ENCODE data around the gene LCMT2.

The LCMT2 gene

DNA sequence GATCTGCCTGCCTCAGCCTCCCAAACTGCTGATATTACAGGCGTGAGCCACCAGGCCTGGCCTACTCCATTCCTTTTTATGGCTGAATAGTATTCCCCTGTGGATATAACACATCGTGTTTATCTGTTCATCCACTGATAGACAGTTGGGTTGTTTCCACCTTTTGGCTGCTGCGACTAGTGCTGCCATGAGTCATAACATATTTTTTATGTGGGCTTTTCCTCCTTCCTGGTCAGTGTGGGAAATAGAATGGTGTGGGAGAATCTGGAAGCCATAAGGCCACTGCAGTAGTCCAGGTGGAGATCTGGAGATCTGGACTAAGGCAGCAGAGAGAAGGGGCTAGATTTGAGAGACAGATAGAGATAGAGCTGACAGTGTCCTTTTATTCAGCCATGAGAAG is 16.2 kb downstream of the LCMT2 start:
- TF ChIP-seq, protein P1, sequence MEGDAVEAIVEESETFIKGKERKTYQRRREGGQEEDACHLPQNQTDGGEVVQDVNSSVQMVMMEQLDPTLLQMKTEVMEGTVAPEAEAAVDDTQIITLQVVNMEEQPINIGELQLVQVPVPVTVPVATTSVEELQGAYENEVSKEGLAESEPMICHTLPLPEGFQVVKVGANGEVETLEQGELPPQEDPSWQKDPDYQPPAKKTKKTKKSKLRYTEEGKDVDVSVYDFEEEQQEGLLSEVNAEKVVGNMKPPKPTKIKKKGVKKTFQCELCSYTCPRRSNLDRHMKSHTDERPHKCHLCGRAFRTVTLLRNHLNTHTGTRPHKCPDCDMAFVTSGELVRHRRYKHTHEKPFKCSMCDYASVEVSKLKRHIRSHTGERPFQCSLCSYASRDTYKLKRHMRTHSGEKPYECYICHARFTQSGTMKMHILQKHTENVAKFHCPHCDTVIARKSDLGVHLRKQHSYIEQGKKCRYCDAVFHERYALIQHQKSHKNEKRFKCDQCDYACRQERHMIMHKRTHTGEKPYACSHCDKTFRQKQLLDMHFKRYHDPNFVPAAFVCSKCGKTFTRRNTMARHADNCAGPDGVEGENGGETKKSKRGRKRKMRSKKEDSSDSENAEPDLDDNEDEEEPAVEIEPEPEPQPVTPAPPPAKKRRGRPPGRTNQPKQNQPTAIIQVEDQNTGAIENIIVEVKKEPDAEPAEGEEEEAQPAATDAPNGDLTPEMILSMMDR (IDR thresholded peaks at IDR 0.05; ENCODE audit: low read depth, low read length, missing control alignments): no peak
- no peak overlapping the region for H3K4me3 ChIP-seq (ENCODE audit: low read depth, low read length)
- DNase-seq (ENCODE audit: low read depth): no peak

DNA sequence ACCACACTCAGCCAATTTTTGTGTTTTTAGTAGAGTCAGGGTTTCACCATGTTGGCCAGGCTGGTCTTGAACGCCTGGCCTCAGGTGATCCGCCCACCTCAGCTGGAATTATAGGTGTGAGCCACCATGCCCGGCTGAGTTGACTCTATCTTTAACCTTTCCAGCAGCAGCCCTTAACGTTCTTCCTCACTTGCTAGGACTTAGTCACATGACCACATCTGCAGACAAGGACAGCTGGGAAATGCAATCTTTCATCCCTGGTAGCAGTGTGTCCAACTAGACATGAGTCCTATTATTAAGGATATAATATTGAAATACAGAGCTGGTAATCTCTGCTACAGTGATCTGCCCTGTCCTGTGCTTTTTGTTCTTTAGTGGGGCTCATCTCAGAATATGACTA is 18.0 kb downstream of the LCMT2 start:
- H3K4me3 ChIP-seq (ENCODE audit: low read depth, low read length): no peak overlapping the region
- TF ChIP-seq, protein P1 (IDR thresholded peaks at IDR 0.05; ENCODE audit: low read depth, low read length, missing control alignments): no peak

DNA sequence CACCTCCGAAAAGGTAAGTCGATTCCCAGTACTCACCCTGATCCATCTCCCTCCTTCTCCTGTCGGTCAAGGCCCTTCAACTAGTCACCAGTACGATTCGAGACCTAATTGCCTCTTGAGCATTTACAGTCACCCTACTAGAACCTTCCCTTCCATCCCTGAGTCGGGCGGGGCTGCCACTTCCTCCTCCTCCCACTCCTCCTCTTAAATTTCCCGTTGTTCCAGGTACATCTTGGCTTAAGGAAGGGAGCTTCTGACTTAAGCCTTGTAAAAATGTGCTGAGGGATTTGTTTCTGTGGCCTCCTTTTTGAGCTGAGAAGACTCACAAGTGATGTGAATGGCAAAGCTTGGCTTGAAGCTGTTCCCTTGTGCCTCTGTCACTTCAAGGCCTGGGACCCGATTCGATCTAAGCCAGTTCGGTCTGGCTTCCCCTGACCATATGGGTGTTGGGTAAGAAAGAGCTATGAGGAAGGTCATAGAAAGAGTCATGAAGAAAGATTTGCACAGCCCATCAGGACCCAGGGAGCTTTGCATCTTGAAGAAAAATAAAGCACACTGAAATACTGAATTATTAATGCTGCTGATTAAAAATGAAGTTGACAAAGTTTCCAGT is 28.1 kb downstream of the LCMT2 start, which contains the start of gene TGM7:
TSS of gene TGM7 (minus strand) at position 51 of the 613 bp plus-strand sequence.
- TF ChIP-seq, protein P1 (IDR thresholded peaks at IDR 0.05; ENCODE audit: low read depth, low read length, missing control alignments): no peak
- no peak within 1 kb of the TSS for H3K4me3 ChIP-seq (ENCODE audit: low read depth, low read length)
- DNase-seq (ENCODE audit: low read depth): no peak

More for the DNA sequence above, 18.0 kb downstream of the LCMT2 start:
- no peak for DNase-seq (ENCODE audit: low read depth)

DNA sequence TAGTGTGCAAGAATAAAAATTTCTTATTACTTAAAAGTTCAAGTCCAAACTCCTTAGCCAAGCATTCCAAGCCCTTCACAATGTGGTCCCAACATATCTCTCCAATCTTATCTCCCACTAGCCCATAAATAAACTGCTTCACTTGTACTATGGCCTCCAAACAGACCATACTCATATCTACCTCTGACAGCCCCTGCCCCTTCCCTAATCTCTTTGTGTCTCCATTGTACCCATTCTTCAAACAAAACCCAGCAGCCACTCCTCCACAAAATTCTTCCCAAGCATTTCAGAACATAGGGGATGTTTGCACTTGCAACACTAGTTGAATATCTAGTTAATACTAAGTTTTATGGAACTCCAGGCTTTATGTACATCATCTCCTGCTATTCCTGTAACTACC is 30.5 kb downstream of the LCMT2 start:
- no peak overlapping the region for H3K4me3 ChIP-seq (ENCODE audit: low read depth, low read length)
- DNase-seq (ENCODE audit: low read depth): no peak
- TF ChIP-seq, protein P1 (IDR thresholded peaks at IDR 0.05; ENCODE audit: low read depth, low read length, missing control alignments): no peak

DNA sequence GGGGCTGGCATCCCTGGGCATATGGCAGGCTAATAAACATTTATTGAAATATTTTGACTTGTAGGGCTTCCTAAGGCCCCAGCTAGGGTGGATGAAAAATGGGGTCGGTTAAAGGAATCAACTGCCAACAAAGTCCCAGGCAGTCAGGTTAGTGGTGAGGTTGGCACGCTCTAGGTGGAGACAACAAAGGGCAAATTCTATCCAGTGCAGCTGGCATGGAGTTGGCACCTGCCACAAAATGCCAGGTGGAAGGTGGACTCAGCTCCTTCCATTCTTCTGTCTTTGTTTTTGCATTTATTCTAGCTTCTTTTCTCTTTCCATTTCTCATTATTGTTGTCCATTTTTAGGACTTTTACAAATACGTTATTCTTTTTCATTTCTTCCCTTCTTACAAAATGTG is 31.0 kb downstream of the LCMT2 start:
- no peak overlapping the region for H3K4me3 ChIP-seq (ENCODE audit: low read depth, low read length)
- TF ChIP-seq, protein P1 (IDR thresholded peaks at IDR 0.05; ENCODE audit: low read depth, low read length, missing control alignments): no peak
- DNase-seq (ENCODE audit: low read depth): no peak

DNA sequence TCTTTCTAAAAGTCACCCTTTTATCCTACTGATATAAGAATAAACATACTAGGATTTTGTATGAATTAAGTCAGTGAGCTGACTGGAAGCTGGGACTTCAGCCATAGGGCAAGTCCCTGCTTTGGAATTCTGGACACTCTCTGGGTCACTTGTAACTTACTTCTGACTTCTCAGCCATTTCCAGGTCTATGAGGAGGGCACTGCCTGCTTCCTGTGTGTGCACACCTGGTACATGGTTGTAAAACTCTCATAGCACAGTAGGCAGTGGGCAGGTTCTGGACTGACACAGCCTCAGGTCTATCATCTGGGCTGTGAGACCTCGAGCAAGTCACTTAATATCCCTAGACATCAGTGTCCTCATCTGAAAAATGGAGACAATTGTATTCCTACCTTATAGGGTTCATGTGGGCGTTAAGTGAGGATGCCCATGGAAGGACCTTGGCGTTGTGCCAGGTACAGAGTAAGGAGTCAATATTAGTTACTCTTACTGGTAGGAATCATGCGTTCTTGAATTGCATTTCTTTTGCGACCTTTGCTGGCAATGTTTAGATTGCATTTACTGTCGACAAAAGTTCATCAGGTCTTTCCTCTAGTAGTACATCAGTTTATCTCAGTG is 36.2 kb downstream of the LCMT2 start:
- no peak overlapping the region for H3K4me3 ChIP-seq (ENCODE audit: low read depth, low read length)
- TF ChIP-seq, protein P1 (IDR thresholded peaks at IDR 0.05; ENCODE audit: low read depth, low read length, missing control alignments): no peak
- no peak for DNase-seq (ENCODE audit: low read depth)

DNA sequence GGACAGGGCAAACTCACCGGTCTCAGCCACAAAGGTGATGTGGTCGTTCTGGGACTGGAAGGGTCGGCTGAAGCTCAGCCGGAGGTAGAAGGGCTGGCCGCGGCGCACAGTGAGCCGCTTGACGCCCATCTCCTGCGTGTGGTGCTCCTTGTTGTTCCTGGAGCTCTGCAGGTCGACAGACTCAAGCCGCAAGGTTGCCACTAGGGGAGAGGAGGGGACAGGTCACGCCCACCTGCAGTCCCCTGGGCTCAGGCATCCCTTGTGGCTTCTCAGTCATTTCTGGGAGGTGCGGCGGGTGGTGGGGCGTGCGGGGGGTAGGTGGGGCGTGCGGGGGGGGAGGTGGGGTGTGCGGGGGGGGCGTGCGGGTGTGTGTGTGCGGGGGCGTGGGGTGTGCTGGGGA is 36.9 kb downstream of the LCMT2 start:
- no peak for DNase-seq (ENCODE audit: low read depth)
- no peak overlapping the region for H3K4me3 ChIP-seq (ENCODE audit: low read depth, low read length)
- TF ChIP-seq, protein P1 (IDR thresholded peaks at IDR 0.05; ENCODE audit: low read depth, low read length, missing control alignments): no peak

Measured in GM12864 (cell line).